Measurements from ENCODE around the gene PTGDS.

Gene PTGDS

DNA sequence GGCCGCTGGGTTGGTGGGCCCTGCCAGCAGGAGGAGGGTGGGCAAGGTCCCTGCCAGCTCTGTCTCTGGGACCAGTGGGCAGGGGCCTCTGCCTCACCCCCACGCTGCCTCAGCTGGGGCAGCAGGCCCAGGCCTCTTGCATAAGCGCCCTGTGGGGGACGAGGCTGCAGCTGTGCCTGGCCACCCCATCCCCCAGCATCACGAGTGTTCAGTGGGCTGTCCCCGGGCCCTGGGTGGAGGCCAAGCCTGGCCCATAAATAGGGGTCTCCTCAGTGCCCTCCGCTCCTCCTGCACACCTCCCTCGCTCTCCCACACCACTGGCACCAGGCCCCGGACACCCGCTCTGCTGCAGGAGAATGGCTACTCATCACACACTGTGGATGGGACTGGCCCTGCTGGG, at the start of gene PTGDS:
Gene PTGDS (plus strand): TSS at position 282 of the 400 bp plus-strand sequence. CDS start 75 bp downstream, at position 357.
- no peak for DNase-seq

GRCh38 chr9:136928591-136928990, 48.7 kb upstream of the PTGDS start:
- DNase-seq, result no peak

DNA sequence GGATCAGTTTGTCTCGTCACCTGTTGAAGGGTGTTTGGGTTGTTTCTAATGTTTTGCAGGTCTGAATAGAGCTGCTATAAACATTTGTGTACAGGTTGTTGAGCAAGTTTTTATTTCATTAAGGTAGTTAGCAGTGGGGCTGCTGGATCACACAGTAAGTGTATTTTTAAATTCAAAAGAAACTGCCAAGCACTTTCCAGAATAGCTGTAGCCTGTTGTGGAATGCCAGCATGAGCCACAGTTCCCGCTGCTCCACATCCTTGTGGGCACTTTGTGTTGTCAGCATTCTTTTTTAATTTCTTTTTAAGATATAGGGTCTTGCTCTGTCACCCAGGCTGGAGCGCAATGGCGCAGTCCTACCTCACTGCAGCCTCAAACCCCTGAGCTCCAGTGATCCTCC, 47.3 kb upstream of the PTGDS start:
- no peak for DNase-seq

GRCh38 chr9:136931611-136932130, 45.6 kb upstream of the PTGDS start:
- no peak for DNase-seq

- DNase-seq, result no peak
These were observed 43.0 kb upstream of the PTGDS start for GRCh38 chr9:136934277-136934676.

DNA sequence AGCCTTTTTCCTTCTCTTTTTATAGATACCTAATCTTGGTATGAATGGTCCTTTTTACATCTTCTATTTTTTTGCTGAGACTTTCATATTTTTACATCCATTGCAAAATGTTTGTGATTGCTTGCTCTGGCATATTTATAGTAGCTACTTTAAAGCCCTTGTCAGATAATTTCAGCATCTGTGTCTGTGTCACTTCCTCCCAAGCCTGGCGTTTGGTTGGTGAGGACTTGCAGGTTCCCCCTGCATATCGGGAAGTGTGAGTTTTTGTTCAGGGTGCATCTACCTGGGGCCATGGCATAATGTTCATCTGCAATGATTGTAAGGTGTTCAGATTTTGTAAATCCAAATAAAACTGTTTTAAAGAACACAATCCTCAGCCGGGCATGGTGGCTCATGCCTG, 41.7 kb upstream of the PTGDS start:
- no peak for DNase-seq

- DNase-seq, result no peak
These were observed 40.6 kb upstream of the PTGDS start for GRCh38 chr9:136936645-136937170.

DNA sequence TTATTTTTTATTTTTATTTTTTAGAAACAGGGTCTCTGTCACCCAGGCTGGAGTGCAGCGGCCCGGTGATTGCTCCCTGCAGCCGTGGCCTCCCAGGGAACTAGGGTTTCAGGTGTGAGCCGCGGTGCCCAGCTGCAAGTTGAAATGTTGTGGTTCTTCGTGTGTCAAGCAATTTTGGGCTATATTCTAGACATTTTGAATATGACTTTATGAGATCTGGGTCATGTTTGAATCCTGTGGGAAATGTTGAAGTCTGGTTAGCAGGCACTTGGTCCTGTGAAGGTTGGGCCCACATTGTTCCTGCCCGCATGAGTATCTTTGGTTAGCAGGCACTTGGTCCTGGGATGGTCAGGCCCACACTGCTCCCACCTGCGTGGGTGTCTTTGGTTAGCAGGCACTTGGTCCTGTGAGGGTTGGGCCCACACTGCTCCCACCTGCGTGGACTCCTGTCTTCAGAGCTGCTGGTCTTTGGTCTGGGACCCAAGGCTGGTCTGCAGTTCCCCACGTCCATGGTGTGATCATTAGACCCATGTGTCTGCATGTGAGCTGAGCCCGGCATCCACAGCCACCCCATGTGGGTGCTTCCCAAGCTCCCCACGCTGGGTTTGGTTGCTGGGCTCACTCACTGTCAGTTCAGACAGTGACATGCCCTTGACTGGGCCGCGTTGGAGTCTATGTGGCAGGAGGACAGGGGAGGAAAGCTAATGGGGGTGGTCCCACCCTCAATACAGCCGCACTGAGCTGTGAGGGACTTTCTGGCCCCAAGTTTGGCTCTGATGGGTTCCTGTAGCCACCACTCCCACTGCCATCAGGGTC, 39.9 kb upstream of the PTGDS start:
- no peak for DNase-seq

DNA sequence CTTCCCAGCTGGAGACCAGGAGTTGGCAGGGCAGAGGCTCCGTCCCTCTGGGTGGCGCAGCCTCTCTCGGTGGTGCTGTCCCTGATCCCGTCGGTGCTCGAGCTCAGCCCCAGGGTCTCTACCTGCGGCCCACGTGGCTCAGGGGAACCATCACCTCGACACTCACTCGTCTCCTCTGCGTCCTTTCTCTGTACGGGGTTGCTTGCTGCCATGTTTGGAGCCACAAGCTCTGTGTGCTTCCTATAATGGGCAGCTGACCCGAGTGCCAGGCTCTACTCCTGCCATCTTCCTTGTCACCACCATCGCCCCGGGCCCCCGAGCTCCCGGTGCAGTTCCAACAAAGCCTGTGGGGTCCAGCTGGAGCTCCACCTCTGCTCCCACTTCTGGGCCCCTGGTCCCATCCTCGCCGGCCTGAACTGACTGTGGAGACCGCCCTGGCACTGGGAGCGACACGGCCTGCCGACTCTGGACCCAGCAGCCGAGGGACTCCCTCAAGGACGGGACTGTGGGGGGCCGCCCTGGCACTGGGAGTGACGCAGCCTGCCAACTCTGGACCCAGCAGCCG, 37.8 kb upstream of the PTGDS start:
- no peak for DNase-seq

GRCh38 chr9:136939996-136940525, 37.2 kb upstream of the PTGDS start:
- no peak for DNase-seq

DNA sequence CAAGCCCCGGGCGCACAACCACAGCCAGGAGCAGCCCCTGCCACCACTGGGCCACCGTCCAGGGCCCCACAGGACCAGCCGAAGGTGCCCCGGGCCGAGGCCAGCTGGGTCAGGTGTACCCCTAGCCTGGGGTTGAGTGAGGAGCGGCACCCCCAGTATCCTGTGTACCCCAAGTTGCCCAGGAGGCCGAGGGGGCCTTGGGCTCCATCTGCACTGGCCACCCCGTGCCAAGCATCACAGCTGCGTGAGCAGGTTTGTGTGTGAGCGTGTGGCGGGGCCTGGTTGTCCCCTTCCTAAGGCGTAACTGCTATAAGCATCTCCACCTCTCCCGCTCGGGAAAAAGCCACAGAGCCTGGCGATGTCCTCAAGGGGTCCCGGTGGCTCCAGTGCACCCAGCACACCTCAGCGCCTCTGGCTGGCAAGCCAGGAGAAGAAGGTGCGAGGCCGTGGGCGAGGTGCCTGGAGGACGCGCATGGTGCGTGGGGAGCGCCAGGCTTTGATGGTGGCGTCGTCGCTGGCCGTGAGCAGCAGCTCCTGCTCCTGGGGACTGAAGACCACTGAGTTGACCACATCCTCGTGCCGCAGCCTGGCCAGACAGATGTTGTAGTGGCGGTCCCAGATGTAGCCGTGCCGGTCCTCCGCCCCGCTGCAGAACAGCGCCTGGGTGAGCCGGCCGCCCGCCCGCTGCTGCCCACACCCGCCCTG, 36.6 kb upstream of the PTGDS start:
- no peak for DNase-seq

DNA sequence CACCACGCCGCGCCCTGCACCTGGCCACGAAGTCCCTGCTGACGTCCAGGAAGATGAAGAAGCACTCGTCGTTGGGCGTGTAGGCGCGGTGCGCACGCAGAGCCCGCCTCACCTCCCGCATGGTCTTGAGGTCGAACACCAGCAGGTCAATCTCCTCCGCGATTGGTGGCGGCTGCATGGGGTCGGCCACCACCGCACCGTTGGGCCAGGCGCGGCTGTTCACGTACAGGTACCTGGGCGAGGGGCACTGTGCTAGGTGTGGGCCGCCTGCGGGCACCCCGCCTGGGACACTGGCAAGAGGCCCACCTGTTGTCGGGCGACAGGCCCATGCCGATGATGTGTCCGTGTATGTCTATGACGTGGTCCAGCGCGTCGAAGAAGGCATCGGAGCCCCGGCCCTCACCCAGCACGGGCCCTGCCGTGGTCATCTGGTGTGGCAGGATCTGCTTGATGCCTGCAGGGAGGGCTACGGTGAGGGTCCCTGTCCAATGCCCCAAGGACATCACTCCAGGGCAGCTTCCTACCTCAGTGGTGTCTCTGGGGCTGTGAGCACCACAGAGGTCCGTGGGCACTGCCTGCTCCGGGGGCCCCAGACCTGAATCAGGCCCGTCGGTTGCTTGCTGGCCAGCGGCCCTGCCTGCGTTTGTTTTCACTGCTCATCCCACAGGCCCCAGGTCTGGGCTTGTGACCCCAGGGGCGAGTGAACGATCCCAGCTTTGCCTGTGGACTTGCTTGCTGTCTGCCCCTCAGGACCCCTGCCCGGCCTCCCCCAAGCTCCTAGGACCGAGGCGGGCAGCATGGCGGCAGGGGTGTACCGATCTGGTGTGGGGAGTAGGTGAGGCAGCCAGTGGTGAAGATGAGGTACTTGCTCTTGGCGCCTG, 35.8 kb upstream of the PTGDS start:
- no peak for DNase-seq

DNA sequence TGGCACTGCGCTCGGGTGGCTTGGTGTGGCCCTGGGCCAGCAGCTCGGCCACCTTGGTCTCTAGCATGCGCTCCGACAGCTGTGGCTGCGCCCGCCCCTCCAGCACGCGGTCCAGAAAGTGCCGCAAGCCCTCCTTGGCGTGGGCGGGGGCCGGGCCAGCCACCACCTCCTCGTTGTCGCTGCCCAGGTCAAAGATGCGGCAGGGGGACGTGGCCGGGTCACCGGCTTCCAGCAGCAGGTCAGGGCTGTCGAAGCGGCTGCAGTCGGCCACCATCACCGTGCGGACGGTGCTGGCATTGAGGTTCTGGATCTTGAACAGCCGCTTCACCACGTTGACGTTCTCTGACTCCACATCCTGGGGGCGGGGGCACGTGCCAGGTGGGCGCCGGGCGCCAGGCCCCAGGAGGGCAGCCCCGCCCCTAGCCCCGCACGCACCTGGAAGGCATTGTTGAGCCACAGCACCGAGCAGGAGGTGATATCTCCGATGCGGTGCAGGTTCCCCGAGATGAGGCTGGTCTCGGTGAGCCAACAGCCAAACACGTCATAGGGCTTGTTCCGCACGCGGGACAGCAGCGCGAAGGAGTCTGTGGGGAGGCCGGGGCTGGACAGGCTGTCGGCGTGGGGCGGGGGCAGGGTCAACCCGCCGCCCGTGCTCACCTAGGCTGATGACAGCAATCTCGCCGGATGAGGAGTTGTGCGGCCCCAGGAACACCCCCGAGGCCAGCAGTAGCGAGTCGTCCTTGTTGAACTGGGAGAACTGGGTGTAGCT, 35.0 kb upstream of the PTGDS start:
- DNase-seq, result no peak

- DNase-seq, result no peak
These were observed 34.4 kb upstream of the PTGDS start for GRCh38 chr9:136942881-136943230.

- peak; percentile 64 for DNase-seq
These were observed 33.8 kb upstream of the PTGDS start for GRCh38 chr9:136943291-136944211.

- no peak for DNase-seq
These were observed 33.1 kb upstream of the PTGDS start for GRCh38 chr9:136944212-136944518.

- DNase-seq, result peak; percentile 98
These were observed 32.6 kb upstream of the PTGDS start, which contains the start of the genes C8G and FBXW5 for GRCh38 chr9:136944519-136945332. TSS of gene C8G (plus strand) at chr9:136945243. CDS start at chr9:136945321, 78 bp downstream. TSS of gene FBXW5 (minus strand) at chr9:136944738. CDS start at chr9:136944083, 655 bp downstream.

DNA sequence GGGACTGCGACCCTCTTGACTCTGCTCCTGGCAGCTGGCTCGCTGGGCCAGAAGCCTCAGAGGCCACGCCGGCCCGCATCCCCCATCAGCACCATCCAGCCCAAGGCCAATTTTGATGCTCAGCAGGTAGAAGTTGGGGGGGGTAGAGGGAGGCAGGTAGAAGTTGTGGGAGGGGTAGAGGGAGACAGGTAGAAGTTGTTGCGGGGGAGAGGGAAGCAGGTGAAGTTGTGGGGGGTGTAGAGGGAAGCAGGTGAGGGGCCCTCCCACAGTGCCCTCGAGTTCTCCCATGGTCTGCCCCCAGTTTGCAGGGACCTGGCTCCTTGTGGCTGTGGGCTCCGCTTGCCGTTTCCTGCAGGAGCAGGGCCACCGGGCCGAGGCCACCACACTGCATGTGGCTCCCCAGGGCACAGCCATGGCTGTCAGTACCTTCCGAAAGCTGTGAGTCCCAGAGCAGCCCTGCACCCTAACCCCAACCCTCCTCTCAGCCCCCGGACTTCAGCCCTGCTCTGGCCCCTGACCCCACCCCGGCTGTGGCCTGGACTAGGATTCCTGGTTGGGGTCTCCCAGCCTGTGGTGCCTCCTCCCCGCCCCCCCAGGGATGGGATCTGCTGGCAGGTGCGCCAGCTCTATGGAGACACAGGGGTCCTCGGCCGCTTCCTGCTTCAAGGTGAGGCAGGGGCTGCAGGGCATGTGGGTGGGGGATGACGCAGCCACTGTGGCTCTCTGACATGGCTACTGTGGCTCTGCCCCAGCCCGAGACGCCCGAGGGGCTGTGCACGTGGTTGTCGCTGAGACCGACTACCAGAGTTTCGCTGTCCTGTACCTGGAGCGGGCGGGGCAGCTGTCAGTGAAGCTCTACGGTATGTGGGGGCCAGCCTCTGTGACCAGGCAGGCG, 31.7 kb upstream of the PTGDS start:
- no peak for DNase-seq

Data from activated CD4-positive, CD25-positive, alpha-beta regulatory T cell treated with anti-CD3 and anti-CD28 coated beads, Interleukin-2, amount 50 U/mL, for 72 hours (primary cell).